A673 (cell line): Measurements from ENCODE around the gene ZNF487. TPM values are rescaled to one million over a fixed set of nuclear protein-coding genes. Genes with fewer than 3 reads are reported as not detected.

Experiments used
- Bru-seq: library from RNA; stranded (reverse); fragments of 400-500 nt; gene quantifications from one replicate; lab custom pipeline; 2021; lab: Mats Ljungman, UMichigan
- BruChase-seq, 2 experiments: library from RNA; stranded (reverse); fragments of 400-500 nt; gene quantifications; one replicate each; lab custom pipeline; 2021; lab: Mats Ljungman, UMichigan
- BruUV-seq: library from RNA; stranded (reverse); fragments of 400-500 nt; replicated peaks from 2 replicates; lab custom pipeline; 2021; lab: Mats Ljungman, UMichigan
- CTCF ChIA-PET: fragments of 300-600 bp; sonication (Branson Sonifier 250); formaldehyde crosslinking; loops from one replicate; lab custom pipeline; 2022; ENCODE audit warnings: antibody characterized with exemption; lab: Charles Lee
- POLR2A ChIA-PET: fragments of 300-600 bp; sonication (Branson Sonifier 250); formaldehyde crosslinking; loops from one replicate; lab custom pipeline; 2022; ENCODE audit warnings: antibody characterized with exemption; ENCODE audit not compliant: low non-redundant PET; lab: Charles Lee
- DNase-seq: peaks from one replicate; pipeline ENCODE4 v3.0.0-alpha.2; 2015; ENCODE audit warnings: low spot score
- H3K27ac ChIP-seq: fragments of 200-600 bp; sonication (generic); 2 replicates; pipeline ENCODE4 v1.5.1; 2016; ENCODE audit warnings: mixed run types, low read depth, mild to moderate bottlenecking, mixed read lengths, antibody characterized with exemption, low read length; ENCODE audit not compliant: poor library complexity, severe bottlenecking
- H3K27me3 ChIP-seq: fragments of 200-600 bp; sonication (generic); replicated peaks from 2 replicates; pipeline ENCODE4 v1.6.1; 2017; ENCODE audit warnings: mixed run types, low read depth, mild to moderate bottlenecking, mixed read lengths, antibody characterized with exemption, low read length; ENCODE audit not compliant: insufficient read depth, poor library complexity
- H3K36me3 ChIP-seq: fragments of 200-600 bp; sonication (generic); 2 replicates; pipeline ENCODE4 v1.6.1; 2016; ENCODE audit warnings: mixed run types, mild to moderate bottlenecking, mixed read lengths, antibody characterized with exemption, low read length; ENCODE audit not compliant: insufficient read depth, poor library complexity, severe bottlenecking
- H3K4me1 ChIP-seq: fragments of 200-600 bp; sonication (generic); 2 replicates; pipeline ENCODE4 v1.6.1; 2017; ENCODE audit warnings: mixed run types, mild to moderate bottlenecking, mixed read lengths, antibody characterized with exemption, low read length; ENCODE audit not compliant: insufficient read depth, poor library complexity, severe bottlenecking
- H3K4me3 ChIP-seq: fragments of 200-600 bp; sonication (generic); 2 replicates; pipeline ENCODE4 v1.5.1; 2016; ENCODE audit warnings: low read depth, mixed run types, mild to moderate bottlenecking, mixed read lengths, low read length; ENCODE audit not compliant: poor library complexity, severe bottlenecking
- H3K9me3 ChIP-seq: fragments of 200-600 bp; sonication (generic); 2 replicates; pipeline ENCODE4 v1.6.1; 2016; ENCODE audit warnings: mixed run types, low read depth, mild to moderate bottlenecking, mixed read lengths, antibody characterized with exemption, low read length; ENCODE audit not compliant: poor library complexity, severe bottlenecking
- CTCF ChIP-seq: fragments of 300-800, 200-600 bp; sonication (generic); conservative IDR thresholded peaks from 2 replicates; pipeline ENCODE4 v1.5.1; 2017; ENCODE audit warnings: low read depth, mild to moderate bottlenecking, antibody characterized with exemption, low read length, moderate library complexity, mixed read lengths
- EZH2 ChIP-seq: fragments of 200-600 bp; sonication (generic); IDR thresholded peaks from 2 replicates; pipeline ENCODE4 v1.6.1; 2017; ENCODE audit warnings: borderline replicate concordance, low read depth, mild to moderate bottlenecking, mixed read lengths, antibody characterized with exemption, low read length; ENCODE audit not compliant: poor library complexity, severe bottlenecking
- intact Hi-C: fragments of 100-400 bp; cut with micrococcal nuclease; formaldehyde crosslinking; loops from one replicate; pipeline ENCODE4 v1.10.0; 2022; ENCODE audit not compliant: unreplicated experiment
- long read RNA-seq: library from polyadenylated mRNA; stranded (forward); transcript quantifications from one replicate; pipeline ENCODE4 v2.0.0, GENCODE V29; 2022
- total RNA-seq: library from RNA; stranded (reverse); gene quantifications from 2 replicates; pipeline ENCODE4 v1.2.3, GENCODE V29; 2021

Gene ZNF487
- total RNA-seq (1.3 and 2.8 TPM in 2 replicates), Bru-seq, nascent RNA (percentile 33 among the genes with signal in this experiment), BruChase-seq, experiment 1, labeled RNA remaining after a 2-hour chase (percentile 39 among the genes with signal in this experiment), BruChase-seq, experiment 2, labeled RNA remaining after a 6-hour chase (percentile 40 among the genes with signal in this experiment)
- long read RNA-seq, partial matches to known transcripts = 0 of 4 reads
- long read RNA-seq, other reads (novel, unspliced or antisense) = 3 of 4 reads

- intact Hi-C loops = loop anchor here (2.0 kb wide), 1 partner anchor 16 kb away; no protein-coding TSS in a partner anchor
- Histone ChIP-seq H3K27me3 (no peaks in the 10 kb centered on the region), H3K9me3 (no peaks in the 10 kb centered on the region), H3K4me3 (peak within 1 kb of the TSS; percentile 84), H3K36me3 (no peaks in the 10 kb centered on the region), H3K4me1 (peaks cover 8% of the 10 kb centered on the region), H3K27ac (peak within 1 kb of the TSS; percentile 81)
- TF ChIP-seq EZH2 (no peak), CTCF (no peak)
- CTCF ChIA-PET = no interaction called here
- BruUV-seq = TSS peak; percentile 90
- DNase-seq = peak; percentile 86
- POLR2A ChIA-PET = interaction anchor here (0.7 kb wide), 1 partner anchor 41 kb away, joined by 9 read pairs; no protein-coding TSS in a partner anchor
These were observed at the start of gene ZNF487 for GRCh38 chr10:43436291-43437140. Gene ZNF487, plus strand, starts transcription at chr10:43437111. Its CDS starts 38,703 bp downstream, at chr10:43475814.

GRCh38 chr10:43387678-43388032 lies 49.3 kb upstream of the ZNF487 start:
- ChIA-PET CTCF (no interaction called here), POLR2A (interaction anchor here (0.5 kb wide), 1 partner anchor 9 kb away, joined by 3 read pairs; no protein-coding TSS in a partner anchor)
- no TSS peak for BruUV-seq
- Histone ChIP-seq H3K27ac (no peak overlapping the region), H3K27me3 (no peaks in the 10 kb centered on the region), H3K9me3 (no peaks in the 10 kb centered on the region), H3K36me3 (peaks cover 76% of the 10 kb centered on the region), H3K4me3 (no peak overlapping the region), H3K4me1 (no peaks in the 10 kb centered on the region)
- intact Hi-C loops = loop anchor here (2.0 kb wide), 1 partner anchor 75 kb away; no protein-coding TSS in a partner anchor
- no peak for DNase-seq
- TF ChIP-seq EZH2 (no peak), CTCF (no peak)

- peaks cover 5% of the 10 kb centered on the region for H3K4me1 ChIP-seq
- ChIA-PET POLR2A (interaction anchor here (0.8 kb wide), 1 partner anchor 54 kb away, joined by 3 read pairs; no protein-coding TSS in a partner anchor), CTCF (no interaction called here)
- H3K9me3 ChIP-seq = no peaks in the 10 kb centered on the region
- H3K4me3 ChIP-seq = no peak overlapping the region
- no peak for DNase-seq
- no peak for TF ChIP-seq CTCF
- TF ChIP-seq EZH2 = no peak
- H3K27me3 ChIP-seq = no peaks in the 10 kb centered on the region
- no TSS peak for BruUV-seq
- peaks cover 98% of the 10 kb centered on the region for H3K36me3 ChIP-seq
- intact Hi-C loops = loop anchor here (2.0 kb wide), 1 partner anchor 73 kb away; no protein-coding TSS in a partner anchor
- no peak overlapping the region for H3K27ac ChIP-seq
These were observed 47.0 kb upstream of the ZNF487 start for GRCh38 chr10:43389867-43390266.
